ENCODE results near the gene IVD. TPM values are rescaled to one million over a fixed set of nuclear protein-coding genes. Genes with fewer than 3 reads are reported as not detected.

The IVD gene
- 80.9 TPM for polyA plus RNA-seq (2013, experiment 1 of 4)
- 74.7 TPM for polyA plus RNA-seq (2013, experiment 2 of 4)
- 55.1 TPM for polyA plus RNA-seq (2013, experiment 3 of 4)
- 56.1 TPM for polyA plus RNA-seq (2013, experiment 4 of 4)

DNA sequence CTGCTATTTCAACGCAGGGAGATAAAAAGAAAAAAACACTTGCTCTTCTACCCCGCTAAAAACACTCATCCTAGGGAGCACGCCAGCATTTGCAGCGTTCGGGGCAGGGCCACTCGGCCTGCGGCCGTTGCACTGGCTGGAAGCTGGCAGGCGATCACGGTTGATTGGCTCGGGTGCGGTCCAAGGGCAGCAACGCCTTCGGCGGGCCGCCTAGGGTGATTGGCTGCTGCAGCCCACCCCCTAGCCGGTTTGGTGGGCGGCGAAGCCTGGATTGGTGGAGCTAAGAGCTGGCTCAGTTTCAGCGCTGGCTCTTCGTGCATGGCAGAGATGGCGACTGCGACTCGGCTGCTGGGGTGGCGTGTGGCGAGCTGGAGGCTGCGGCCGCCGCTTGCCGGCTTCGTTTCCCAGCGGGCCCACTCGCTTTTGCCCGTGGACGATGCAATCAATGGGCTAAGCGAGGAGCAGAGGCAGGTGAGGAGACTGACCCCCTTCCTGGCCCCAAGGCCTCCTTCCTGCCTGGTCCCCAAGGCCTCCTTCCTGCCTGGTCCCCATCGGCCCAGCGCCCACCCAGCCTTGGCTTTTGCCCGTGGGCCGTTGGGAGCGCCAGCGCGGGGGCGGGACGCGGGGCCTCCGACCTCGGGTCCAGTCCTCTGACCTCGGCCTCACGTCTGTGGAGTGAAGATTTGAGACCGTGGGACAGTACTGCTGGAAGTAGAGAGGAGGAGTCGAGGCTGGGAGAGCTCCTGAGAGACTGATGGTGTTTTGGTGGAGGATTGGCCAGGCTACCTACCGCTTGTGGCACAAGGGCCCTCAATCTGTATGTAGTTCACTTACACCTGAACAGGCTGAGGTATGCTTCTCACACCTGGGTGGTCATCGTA, at the start of gene IVD:
TSS of gene IVD (plus strand) at position 295 of the 881 bp plus-strand sequence. CDS start at position 328, 33 bp downstream.
- Histone ChIP-seq H3K4me3 (ENCODE audit: insufficient read depth, low read depth, low read length) (peak within 1 kb of the TSS; percentile 68), H3K36me3 (ENCODE audit: control insufficient read depth, insufficient read depth, low read length) (peaks cover 8% of the 10 kb centered on the region), H3K9me3 (ENCODE audit: control insufficient read depth, low read length) (no peaks in the 10 kb centered on the region), H3K27ac (ENCODE audit: insufficient read depth, low read depth, low read length, poor library complexity, severe bottlenecking) (no peak within 1 kb of the TSS), H3K4me1 (ENCODE audit: control insufficient read depth, insufficient read depth, low read length) (peaks cover 10% of the 10 kb centered on the region), H3K27me3 (ENCODE audit: control insufficient read depth, insufficient read depth, low read length, poor library complexity, severe bottlenecking) (no peaks in the 10 kb centered on the region)
- 1% methylated on average over 54 of the region's 54 CpGs for WGBS, 2 experiments

- H3K27me3 ChIP-seq (ENCODE audit: control insufficient read depth, insufficient read depth, low read length, poor library complexity, severe bottlenecking) = peaks cover 35% of the 10 kb centered on the region
- WGBS, 2 experiments = 90% methylated on average over 4 to 5 of the region's 5 CpGs
- no peaks in the 10 kb centered on the region for H3K9me3 ChIP-seq (ENCODE audit: control insufficient read depth, low read length)
- no peaks in the 10 kb centered on the region for H3K36me3 ChIP-seq (ENCODE audit: control insufficient read depth, insufficient read depth, low read length)
- no peak overlapping the region for H3K4me3 ChIP-seq (ENCODE audit: insufficient read depth, low read depth, low read length)
- H3K4me1 ChIP-seq (ENCODE audit: control insufficient read depth, insufficient read depth, low read length) = peaks cover 25% of the 10 kb centered on the region
- no peak overlapping the region for H3K27ac ChIP-seq (ENCODE audit: insufficient read depth, low read depth, low read length, poor library complexity, severe bottlenecking)
Measured at GRCh38 chr15:40355976-40356585, 49.5 kb upstream of the IVD start.

DNA sequence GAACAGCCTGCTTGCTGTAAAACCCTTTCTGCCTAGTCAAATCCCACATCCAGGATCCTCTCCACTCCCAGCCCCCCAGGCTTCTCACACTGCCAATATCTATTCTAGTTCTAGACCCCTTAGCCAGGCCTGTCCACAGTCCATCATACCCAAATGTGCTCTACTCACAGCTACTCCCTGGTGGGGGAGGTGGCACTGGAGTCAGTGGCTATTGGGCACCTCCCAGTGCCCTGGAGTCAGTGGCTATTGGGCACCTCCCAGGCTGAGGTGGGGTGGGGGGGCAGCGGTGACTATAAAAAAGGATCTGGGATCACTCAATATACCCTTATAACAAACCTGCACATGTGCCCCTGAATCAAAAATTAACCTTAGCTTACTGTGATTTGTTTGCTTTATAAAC, 48.3 kb upstream of the IVD start:
- no peaks in the 10 kb centered on the region for H3K9me3 ChIP-seq (ENCODE audit: control insufficient read depth, low read length)
- peak overlapping the region; percentile 45 for H3K4me3 ChIP-seq (ENCODE audit: insufficient read depth, low read depth, low read length)
- peaks cover 39% of the 10 kb centered on the region for H3K27me3 ChIP-seq (ENCODE audit: control insufficient read depth, insufficient read depth, low read length, poor library complexity, severe bottlenecking)
- WGBS, 2 experiments = 87% methylated on average over 1 of the region's 1 CpG; no CpG with 5 or more reads in 1 of the 2 experiments
- no peak overlapping the region for H3K27ac ChIP-seq (ENCODE audit: insufficient read depth, low read depth, low read length, poor library complexity, severe bottlenecking)
- H3K36me3 ChIP-seq (ENCODE audit: control insufficient read depth, insufficient read depth, low read length) = no peaks in the 10 kb centered on the region
- H3K4me1 ChIP-seq (ENCODE audit: control insufficient read depth, insufficient read depth, low read length) = peaks cover 25% of the 10 kb centered on the region

DNA sequence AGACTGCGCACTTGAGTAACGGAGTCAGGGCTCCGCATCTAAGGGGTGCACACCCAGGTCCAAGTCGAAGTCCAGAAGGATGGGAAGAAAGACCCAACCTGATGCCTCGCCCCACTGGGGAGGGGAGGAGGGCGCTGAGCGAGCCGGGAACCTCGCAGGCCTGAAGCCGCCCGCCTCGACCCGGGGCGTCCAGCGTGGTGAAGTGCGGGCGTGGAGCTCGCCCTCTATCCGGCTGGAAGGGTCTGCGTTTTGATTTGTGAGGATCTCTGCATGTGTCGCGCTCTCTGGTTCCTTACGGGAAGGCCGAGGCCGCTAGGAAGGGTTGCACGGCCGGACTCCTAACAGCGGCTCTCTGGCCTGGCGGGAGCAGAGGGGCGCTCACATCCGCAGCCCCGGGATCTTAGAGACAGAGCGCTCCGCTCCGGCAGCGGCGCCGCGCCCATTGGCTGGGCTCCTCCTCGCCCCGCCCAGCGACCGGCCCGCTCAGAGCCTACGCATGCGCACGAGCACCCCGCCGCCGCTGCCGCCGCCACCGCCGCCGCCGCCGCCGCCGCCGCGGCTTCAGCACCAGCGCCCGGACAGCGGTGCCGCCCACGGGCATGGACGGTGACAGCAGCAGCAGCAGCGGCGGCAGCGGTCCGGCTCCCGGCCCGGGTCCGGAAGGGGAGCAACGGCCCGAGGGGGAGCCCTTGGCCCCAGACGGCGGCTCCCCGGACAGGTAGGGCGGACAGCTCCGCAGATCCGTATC, 47.7 kb upstream of the IVD start, which contains the start of gene DISP2:
TSS of gene DISP2 (plus strand) at position 497 of the 748 bp plus-strand sequence. CDS start at position 600, 103 bp downstream.
- H3K27ac ChIP-seq (ENCODE audit: insufficient read depth, low read depth, low read length, poor library complexity, severe bottlenecking) = no peak within 1 kb of the TSS
- peaks cover 39% of the 10 kb centered on the region for H3K27me3 ChIP-seq (ENCODE audit: control insufficient read depth, insufficient read depth, low read length, poor library complexity, severe bottlenecking)
- H3K9me3 ChIP-seq (ENCODE audit: control insufficient read depth, low read length) = no peaks in the 10 kb centered on the region
- H3K36me3 ChIP-seq (ENCODE audit: control insufficient read depth, insufficient read depth, low read length) = no peaks in the 10 kb centered on the region
- 3 to 4% methylated on average over 82 of the region's 82 CpGs for WGBS, 2 experiments
- H3K4me1 ChIP-seq (ENCODE audit: control insufficient read depth, insufficient read depth, low read length) = peaks cover 25% of the 10 kb centered on the region
- H3K4me3 ChIP-seq (ENCODE audit: insufficient read depth, low read depth, low read length) = peak within 1 kb of the TSS; percentile 45

GRCh38 chr15:40358471-40359353, 46.9 kb upstream of the IVD start:
- Histone ChIP-seq H3K4me3 (ENCODE audit: insufficient read depth, low read depth, low read length) (peak overlapping the region; percentile 39), H3K27ac (ENCODE audit: insufficient read depth, low read depth, low read length, poor library complexity, severe bottlenecking) (no peak overlapping the region), H3K4me1 (ENCODE audit: control insufficient read depth, insufficient read depth, low read length) (peaks cover 25% of the 10 kb centered on the region), H3K27me3 (ENCODE audit: control insufficient read depth, insufficient read depth, low read length, poor library complexity, severe bottlenecking) (peaks cover 39% of the 10 kb centered on the region), H3K36me3 (ENCODE audit: control insufficient read depth, insufficient read depth, low read length) (no peaks in the 10 kb centered on the region), H3K9me3 (ENCODE audit: control insufficient read depth, low read length) (no peaks in the 10 kb centered on the region)
- WGBS, 2 experiments = 10 to 12% methylated on average over 31 of the region's 31 CpGs

DNA sequence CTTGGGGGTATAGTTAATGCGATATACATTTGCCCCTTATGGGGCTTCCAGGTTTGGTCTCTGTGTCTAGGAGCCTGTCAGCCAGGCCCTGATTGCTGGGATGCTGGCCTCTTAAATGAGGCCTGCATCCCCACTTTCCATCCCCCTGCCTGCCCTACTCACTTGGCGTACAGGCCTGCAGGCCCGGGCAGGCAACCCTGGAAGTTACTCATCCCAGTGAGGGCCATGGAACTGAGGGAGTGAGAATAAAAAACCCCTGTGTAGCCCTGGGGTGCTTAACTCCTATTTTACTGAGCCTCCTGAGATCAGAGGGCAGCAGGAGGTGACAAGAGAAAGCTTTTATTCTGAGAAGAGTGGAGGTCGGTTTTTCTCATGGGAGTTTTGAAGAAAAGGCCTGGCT, 45.6 kb upstream of the IVD start:
- no peak overlapping the region for H3K27ac ChIP-seq (ENCODE audit: insufficient read depth, low read depth, low read length, poor library complexity, severe bottlenecking)
- H3K4me1 ChIP-seq (ENCODE audit: control insufficient read depth, insufficient read depth, low read length) = peaks cover 13% of the 10 kb centered on the region
- peaks cover 41% of the 10 kb centered on the region for H3K27me3 ChIP-seq (ENCODE audit: control insufficient read depth, insufficient read depth, low read length, poor library complexity, severe bottlenecking)
- no peaks in the 10 kb centered on the region for H3K36me3 ChIP-seq (ENCODE audit: control insufficient read depth, insufficient read depth, low read length)
- no peak overlapping the region for H3K4me3 ChIP-seq (ENCODE audit: insufficient read depth, low read depth, low read length)
- no peaks in the 10 kb centered on the region for H3K9me3 ChIP-seq (ENCODE audit: control insufficient read depth, low read length)
- 85 to 90% methylated on average over 4 of the region's 4 CpGs for WGBS, 2 experiments

DNA sequence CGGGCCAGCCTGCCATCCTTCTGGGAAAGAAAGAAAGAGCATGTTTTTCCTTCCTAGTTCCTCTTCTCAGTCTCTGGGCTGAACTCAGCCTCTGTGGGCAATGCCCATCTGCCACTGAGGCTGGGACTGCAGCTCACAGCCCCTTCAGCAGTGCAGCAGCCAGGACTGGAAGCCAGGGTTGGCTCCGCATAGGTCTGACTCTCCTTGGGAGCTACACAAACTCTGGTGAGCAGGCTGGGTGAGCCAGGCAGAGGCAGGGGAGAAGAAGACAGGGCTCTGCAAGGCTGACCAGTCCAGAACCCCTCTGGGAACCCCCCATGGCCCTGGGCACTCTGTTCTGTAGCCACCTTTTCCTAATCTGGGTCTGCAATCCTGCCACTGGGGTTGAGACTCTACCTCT, 44.0 kb upstream of the IVD start:
- Histone ChIP-seq H3K27ac (ENCODE audit: insufficient read depth, low read depth, low read length, poor library complexity, severe bottlenecking) (no peak overlapping the region), H3K9me3 (ENCODE audit: control insufficient read depth, low read length) (no peaks in the 10 kb centered on the region), H3K27me3 (ENCODE audit: control insufficient read depth, insufficient read depth, low read length, poor library complexity, severe bottlenecking) (peaks cover 52% of the 10 kb centered on the region), H3K4me1 (ENCODE audit: control insufficient read depth, insufficient read depth, low read length) (peaks cover 13% of the 10 kb centered on the region), H3K4me3 (ENCODE audit: insufficient read depth, low read depth, low read length) (no peak overlapping the region), H3K36me3 (ENCODE audit: control insufficient read depth, insufficient read depth, low read length) (no peaks in the 10 kb centered on the region)
- 79 to 95% methylated on average over 2 of the region's 2 CpGs for WGBS, 2 experiments

GRCh38 chr15:40363611-40364010, 42.0 kb upstream of the IVD start:
- Histone ChIP-seq H3K27ac (ENCODE audit: insufficient read depth, low read depth, low read length, poor library complexity, severe bottlenecking) (no peak overlapping the region), H3K27me3 (ENCODE audit: control insufficient read depth, insufficient read depth, low read length, poor library complexity, severe bottlenecking) (peaks cover 56% of the 10 kb centered on the region), H3K36me3 (ENCODE audit: control insufficient read depth, insufficient read depth, low read length) (no peaks in the 10 kb centered on the region), H3K4me3 (ENCODE audit: insufficient read depth, low read depth, low read length) (no peak overlapping the region), H3K4me1 (ENCODE audit: control insufficient read depth, insufficient read depth, low read length) (peaks cover 5% of the 10 kb centered on the region), H3K9me3 (ENCODE audit: control insufficient read depth, low read length) (no peaks in the 10 kb centered on the region)
- WGBS, 2 experiments = 90% methylated on average over 8 of the region's 8 CpGs

DNA sequence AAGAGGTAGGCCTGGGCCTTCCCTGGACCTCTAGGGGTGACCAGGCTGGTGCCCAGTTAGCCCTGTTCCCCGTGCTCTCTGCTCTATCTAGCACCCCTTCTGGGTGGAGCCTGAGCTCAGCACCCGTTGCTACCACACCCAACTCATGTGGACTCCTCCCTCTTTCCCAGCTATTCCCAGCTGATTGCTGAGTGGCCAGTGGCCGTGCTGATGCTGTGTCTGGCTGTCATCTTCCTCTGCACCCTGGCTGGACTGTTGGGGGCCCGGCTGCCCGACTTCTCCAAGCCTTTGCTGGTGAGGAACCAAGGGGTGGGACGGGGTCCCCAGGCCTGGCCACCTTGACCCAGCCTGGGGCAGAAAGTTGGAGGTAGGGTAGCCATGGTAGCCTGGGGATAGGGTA, 41.3 kb upstream of the IVD start:
- WGBS, 2 experiments = 79 to 86% methylated on average over 6 of the region's 6 CpGs
- peaks cover 56% of the 10 kb centered on the region for H3K27me3 ChIP-seq (ENCODE audit: control insufficient read depth, insufficient read depth, low read length, poor library complexity, severe bottlenecking)
- no peak overlapping the region for H3K4me3 ChIP-seq (ENCODE audit: insufficient read depth, low read depth, low read length)
- H3K27ac ChIP-seq (ENCODE audit: insufficient read depth, low read depth, low read length, poor library complexity, severe bottlenecking) = no peak overlapping the region
- no peaks in the 10 kb centered on the region for H3K36me3 ChIP-seq (ENCODE audit: control insufficient read depth, insufficient read depth, low read length)
- no peaks in the 10 kb centered on the region for H3K4me1 ChIP-seq (ENCODE audit: control insufficient read depth, insufficient read depth, low read length)
- H3K9me3 ChIP-seq (ENCODE audit: control insufficient read depth, low read length) = no peaks in the 10 kb centered on the region

All from ectodermal cell (in vitro differentiated cells).